ENCODE data around the gene UBL4B.

The UBL4B gene

GRCh38 chr1:110106013-110106941 lies 6.0 kb upstream of the UBL4B start:
- no peak overlapping the region for H3K27ac ChIP-seq (ENCODE audit: extremely low read depth, low read depth, low read length)
- no peaks in the 10 kb centered on the region for H3K9me3 ChIP-seq (ENCODE audit: control insufficient read depth, insufficient read depth, low read depth, low read length)
- TF ChIP-seq, protein P1, sequence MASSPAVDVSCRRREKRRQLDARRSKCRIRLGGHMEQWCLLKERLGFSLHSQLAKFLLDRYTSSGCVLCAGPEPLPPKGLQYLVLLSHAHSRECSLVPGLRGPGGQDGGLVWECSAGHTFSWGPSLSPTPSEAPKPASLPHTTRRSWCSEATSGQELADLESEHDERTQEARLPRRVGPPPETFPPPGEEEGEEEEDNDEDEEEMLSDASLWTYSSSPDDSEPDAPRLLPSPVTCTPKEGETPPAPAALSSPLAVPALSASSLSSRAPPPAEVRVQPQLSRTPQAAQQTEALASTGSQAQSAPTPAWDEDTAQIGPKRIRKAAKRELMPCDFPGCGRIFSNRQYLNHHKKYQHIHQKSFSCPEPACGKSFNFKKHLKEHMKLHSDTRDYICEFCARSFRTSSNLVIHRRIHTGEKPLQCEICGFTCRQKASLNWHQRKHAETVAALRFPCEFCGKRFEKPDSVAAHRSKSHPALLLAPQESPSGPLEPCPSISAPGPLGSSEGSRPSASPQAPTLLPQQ (tag by site-specific recombination; IDR thresholded peaks at IDR 0.05), result 0 out of 2 replicates have a peak, but pooled peaks have one; percentile 33
- TF ChIP-seq ZNF544 (tag by site-specific recombination; IDR thresholded peaks at IDR 0.05), result no peak
- TF ChIP-seq ZNF449 (tag by site-specific recombination; IDR thresholded peaks at IDR 0.05), result no peak
- no peak for TF ChIP-seq ZNF18 (tag by site-specific recombination; IDR thresholded peaks at IDR 0.05)
- TF ChIP-seq ZNF654 (tag by site-specific recombination; IDR thresholded peaks at IDR 0.05; ENCODE audit: low read depth), result peak; percentile 81
- 0 out of 2 replicates have a peak, but pooled peaks have one; percentile 31 for TF ChIP-seq ATF2 (tag by site-specific recombination; IDR thresholded peaks at IDR 0.05; ENCODE audit: low read depth)
- peak; percentile 62 for TF ChIP-seq ZNF335 (tag by site-specific recombination; conservative IDR thresholded peaks at IDR 0.05)
- TF ChIP-seq CTCF (tag by site-specific recombination; IDR thresholded peaks at IDR 0.05), result peak; percentile 87
- TF ChIP-seq SCRT2 (tag by site-specific recombination; IDR thresholded peaks at IDR 0.05), result 0 out of 2 replicates have a peak, but pooled peaks have one; percentile 54
- TF ChIP-seq HIC1 (tag by site-specific recombination; IDR thresholded peaks at IDR 0.05), result peak; percentile 77
- POLR2A ChIA-PET, result no interaction called here
- no peaks in the 10 kb centered on the region for H3K36me3 ChIP-seq (ENCODE audit: control insufficient read depth in 2 of 2, insufficient read depth in 1 of 2, low read length in 2 of 2)
- H3K4me3 ChIP-seq (ENCODE audit: low read depth, low read length), result no peak overlapping the region
- CTCF ChIA-PET, result interaction anchor here (0.6 to 12.4 kb wide), 29 partner anchors 10 to 529 kb away, joined by 3 to 182 read pairs (median 4); partner anchors contain the start of gene STRIP1
- no peaks in the 10 kb centered on the region for H3K4me1 ChIP-seq (ENCODE audit: control insufficient read depth, insufficient read depth, low read length)

GRCh38 chr1:110107867-110108469 lies 4.3 kb upstream of the UBL4B start:
- Histone ChIP-seq H3K27ac (ENCODE audit: extremely low read depth, low read depth, low read length) (no peak overlapping the region), H3K36me3 (ENCODE audit: control insufficient read depth in 2 of 2, insufficient read depth in 1 of 2, low read length in 2 of 2) (no peaks in the 10 kb centered on the region), H3K4me3 (ENCODE audit: low read depth, low read length) (no peak overlapping the region), H3K4me1 (ENCODE audit: control insufficient read depth, insufficient read depth, low read length) (no peaks in the 10 kb centered on the region), H3K9me3 (ENCODE audit: control insufficient read depth, insufficient read depth, low read depth, low read length) (no peaks in the 10 kb centered on the region)
- ChIA-PET POLR2A (no interaction called here), CTCF (interaction anchor here (0.7 to 12.4 kb wide), 6 partner anchors 9 to 109 kb away, joined by 3 to 182 read pairs (median 4); no protein-coding TSS in a partner anchor)
- TF ChIP-seq ZNF571 (tag by site-specific recombination; IDR thresholded peaks at IDR 0.05), result no peak
- TF ChIP-seq ZNF350 (tag by site-specific recombination; IDR thresholded peaks at IDR 0.05), result no peak
- TF ChIP-seq ZNF112 (tag by site-specific recombination; IDR thresholded peaks at IDR 0.05), result no peak
- TF ChIP-seq ZBTB7A (tag by site-specific recombination; IDR thresholded peaks at IDR 0.05; ENCODE audit: low read depth), result no peak
- TF ChIP-seq GLI4 (tag by site-specific recombination; IDR thresholded peaks at IDR 0.05), result no peak
- TF ChIP-seq ZNF19 (tag by site-specific recombination; IDR thresholded peaks at IDR 0.05; ENCODE audit: low read depth), result no peak
- no peak for TF ChIP-seq ZNF596 (tag by site-specific recombination; IDR thresholded peaks at IDR 0.05)
- no peak for TF ChIP-seq PBX3 (CRISPR knock-in tag; IDR thresholded peaks at IDR 0.05)
- no peak for TF ChIP-seq ZNF211 (tag by site-specific recombination; IDR thresholded peaks at IDR 0.05; ENCODE audit: low read depth)

Measured in HEK293 (cell line).